ENCODE results near the gene SCARB1. TPM values are rescaled to one million over a fixed set of nuclear protein-coding genes. Genes with fewer than 3 reads are reported as not detected.

Gene SCARB1
- total and polyA plus RNA-seq, 2 of the 13 experiments (the other 11 are each of a cell fraction or from before 2014, with no cell fraction given), result 63.4 to 160 TPM

- TF ChIP-seq PBX3 (CRISPR knock-in tag; IDR thresholded peaks at IDR 0.05; ENCODE audit: borderline replicate concordance) (no peak), TERF1 (CRISPR knock-in tag; IDR thresholded peaks at IDR 0.05) (no peak), SRF (IDR thresholded peaks at IDR 0.05; ENCODE audit: low read depth, low read length) (no peak), RAD51 (IDR thresholded peaks at IDR 0.05; ENCODE audit: borderline replicate concordance) (no peak), ZNF749 (CRISPR knock-in tag; IDR thresholded peaks at IDR 0.05; ENCODE audit: borderline replicate concordance) (peak; percentile 78; the same call in 1 of the 2 replicates), CCAR2 (optimal IDR thresholded peaks at IDR 0.05; ENCODE audit: low read depth, low read length) (no peak), SUZ12 (IDR thresholded peaks at IDR 0.05; ENCODE audit: low read depth, low read length) (no peak), ZSCAN9 (CRISPR knock-in tag; IDR thresholded peaks at IDR 0.05; ENCODE audit: borderline replicate concordance) (peak; percentile 74), CREB1 (IDR thresholded peaks at IDR 0.05) (0 out of 2 replicates have a peak, but pooled peaks have one; percentile 11), CREB1 (CRISPR knock-in tag; IDR thresholded peaks at IDR 0.05) (no peak; the same call in 1 of the 2 replicates), ZFP62 (CRISPR knock-in tag; IDR thresholded peaks at IDR 0.05) (no peak), GPBP1L1 (CRISPR knock-in tag; IDR thresholded peaks at IDR 0.05) (no peak), ZNF883 (CRISPR knock-in tag; IDR thresholded peaks at IDR 0.05; ENCODE audit: not compliant biosample characterization) (no peak), KLF16 (CRISPR knock-in tag; IDR thresholded peaks at IDR 0.05) (peak in 1 of 2 experiments; percentile 71; a peak in 2 of 4 replicates), SP5 (CRISPR knock-in tag; IDR thresholded peaks at IDR 0.05; ENCODE audit: borderline replicate concordance, low read depth) (peak; percentile 87), DNMT3B (CRISPR knock-in tag; conservative IDR thresholded peaks at IDR 0.05) (0 out of 2 replicates have a peak, but pooled peaks have one; percentile 58)
- TF ChIP-seq, protein P1, sequence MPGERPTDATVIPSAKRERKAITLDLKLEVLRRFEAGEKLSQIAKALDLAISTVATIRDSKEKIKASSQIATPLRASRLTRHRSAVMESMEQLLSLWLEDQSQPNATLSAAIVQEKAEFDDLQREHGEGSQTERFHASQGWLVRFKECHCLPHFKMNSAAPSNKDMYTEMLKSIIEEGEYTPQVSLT (CRISPR knock-in tag; IDR thresholded peaks at IDR 0.05; ENCODE audit: borderline replicate concordance, low read depth), result no peak
- TF ChIP-seq, protein P2, sequence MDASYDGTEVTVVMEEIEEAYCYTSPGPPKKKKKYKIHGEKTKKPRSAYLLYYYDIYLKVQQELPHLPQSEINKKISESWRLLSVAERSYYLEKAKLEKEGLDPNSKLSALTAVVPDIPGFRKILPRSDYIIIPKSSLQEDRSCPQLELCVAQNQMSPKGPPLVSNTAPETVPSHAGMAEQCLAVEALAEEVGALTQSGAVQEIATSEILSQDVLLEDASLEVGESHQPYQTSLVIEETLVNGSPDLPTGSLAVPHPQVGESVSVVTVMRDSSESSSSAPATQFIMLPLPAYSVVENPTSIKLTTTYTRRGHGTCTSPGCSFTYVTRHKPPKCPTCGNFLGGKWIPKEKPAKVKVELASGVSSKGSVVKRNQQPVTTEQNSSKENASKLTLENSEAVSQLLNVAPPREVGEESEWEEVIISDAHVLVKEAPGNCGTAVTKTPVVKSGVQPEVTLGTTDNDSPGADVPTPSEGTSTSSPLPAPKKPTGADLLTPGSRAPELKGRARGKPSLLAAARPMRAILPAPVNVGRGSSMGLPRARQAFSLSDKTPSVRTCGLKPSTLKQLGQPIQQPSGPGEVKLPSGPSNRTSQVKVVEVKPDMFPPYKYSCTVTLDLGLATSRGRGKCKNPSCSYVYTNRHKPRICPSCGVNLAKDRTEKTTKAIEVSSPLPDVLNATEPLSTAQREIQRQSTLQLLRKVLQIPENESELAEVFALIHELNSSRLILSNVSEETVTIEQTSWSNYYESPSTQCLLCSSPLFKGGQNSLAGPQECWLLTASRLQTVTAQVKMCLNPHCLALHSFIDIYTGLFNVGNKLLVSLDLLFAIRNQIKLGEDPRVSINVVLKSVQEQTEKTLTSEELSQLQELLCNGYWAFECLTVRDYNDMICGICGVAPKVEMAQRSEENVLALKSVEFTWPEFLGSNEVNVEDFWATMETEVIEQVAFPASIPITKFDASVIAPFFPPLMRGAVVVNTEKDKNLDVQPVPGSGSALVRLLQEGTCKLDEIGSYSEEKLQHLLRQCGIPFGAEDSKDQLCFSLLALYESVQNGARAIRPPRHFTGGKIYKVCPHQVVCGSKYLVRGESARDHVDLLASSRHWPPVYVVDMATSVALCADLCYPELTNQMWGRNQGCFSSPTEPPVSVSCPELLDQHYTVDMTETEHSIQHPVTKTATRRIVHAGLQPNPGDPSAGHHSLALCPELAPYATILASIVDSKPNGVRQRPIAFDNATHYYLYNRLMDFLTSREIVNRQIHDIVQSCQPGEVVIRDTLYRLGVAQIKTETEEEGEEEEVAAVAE (CRISPR knock-in tag; IDR thresholded peaks at IDR 0.05; ENCODE audit: borderline replicate concordance), result peak; percentile 73; the same call in 1 of the 2 replicates
Measured at GRCh38 chr12:124904306-124905098, 40.8 kb upstream of the SCARB1 start (continued).
